Activated naive CD4-positive, alpha-beta T cell treated with anti-CD3 and anti-CD28 coated beads, Interleukin-2, amount 10 ng/mL, durations not matched to agents 7 days and 5 days (primary cell): ENCODE results near the gene CDT1.

Experiments used
- CTCF ChIA-PET: fragments of 350-600 bp; sonication (Branson Sonifier 250); formaldehyde crosslinking; loops from one replicate; lab custom pipeline; 2021; ENCODE audit warnings: antibody characterized with exemption; lab: Charles Lee
- DNase-seq: peaks from one replicate; pipeline ENCODE4 v3.0.0-alpha.2; 2020
- H3K27ac Mint-ChIP-seq: one replicate; pipeline ENCODE4 v1.8.0; 2021; ENCODE audit warnings: mild to moderate bottlenecking, moderate library complexity, mixed read lengths
- H3K27me3 Mint-ChIP-seq: one replicate; pipeline ENCODE4 v1.8.0; 2021; ENCODE audit warnings: mild to moderate bottlenecking, mixed read lengths
- H3K36me3 Mint-ChIP-seq: one replicate; pipeline ENCODE4 v1.8.0; 2021; ENCODE audit warnings: mixed read lengths
- H3K4me1 Mint-ChIP-seq: one replicate; pipeline ENCODE4 v1.8.0; 2021; ENCODE audit warnings: mixed read lengths
- H3K4me3 Mint-ChIP-seq: one replicate; pipeline ENCODE4 v1.8.0; 2021; ENCODE audit warnings: mild to moderate bottlenecking, moderate library complexity, mixed read lengths
- H3K9me3 Mint-ChIP-seq: one replicate; pipeline ENCODE4 v1.8.0; 2021; ENCODE audit warnings: mixed read lengths

Gene CDT1

DNA sequence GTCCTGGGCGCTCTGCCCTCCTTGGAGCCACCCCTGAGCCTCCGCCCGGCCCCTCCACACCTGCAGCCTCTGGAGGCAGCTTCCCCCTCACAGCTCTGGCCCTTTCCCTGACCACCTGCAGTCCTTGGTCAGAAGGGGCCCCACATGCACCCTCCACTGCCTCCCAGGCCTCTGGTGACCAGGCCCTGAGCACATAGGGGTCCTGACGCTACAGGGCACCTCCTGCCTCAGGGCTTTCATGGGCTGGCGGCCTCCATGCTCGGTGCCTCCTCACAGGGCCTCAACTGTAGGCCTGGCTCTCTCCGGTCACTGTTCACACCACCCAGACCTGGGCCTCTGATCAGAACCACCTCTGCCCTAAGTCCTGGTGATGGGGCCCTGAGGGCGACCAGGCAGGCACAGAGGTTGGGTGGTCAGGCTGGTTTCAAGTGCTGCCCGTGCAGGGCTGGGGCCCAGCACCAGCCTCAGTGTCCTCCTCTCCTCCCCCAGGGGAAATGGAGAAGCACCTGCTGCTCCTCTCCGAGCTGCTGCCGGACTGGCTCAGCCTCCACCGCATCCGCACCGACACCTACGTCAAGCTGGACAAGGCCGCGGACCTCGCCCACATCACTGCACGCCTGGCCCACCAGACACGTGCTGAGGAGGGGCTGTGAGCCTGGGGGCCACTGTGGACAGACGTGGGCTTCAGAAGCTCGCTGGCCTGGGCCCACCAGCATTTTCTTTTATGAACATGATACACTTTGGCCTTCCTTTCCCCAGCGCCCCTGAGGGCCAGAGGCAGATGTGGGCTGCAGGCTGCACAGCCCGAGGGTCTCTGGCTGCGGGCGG is 4.3 kb downstream of the CDT1 start:
- H3K27me3 Mint-ChIP-seq: no peaks in the 10 kb centered on the region
- CTCF ChIA-PET: no interaction called here
- no peaks in the 10 kb centered on the region for H3K9me3 Mint-ChIP-seq
- peak overlapping the region; percentile 33 for H3K4me3 Mint-ChIP-seq
- H3K27ac Mint-ChIP-seq: no peak overlapping the region
- H3K36me3 Mint-ChIP-seq: peaks cover 21% of the 10 kb centered on the region
- no peak for DNase-seq
- H3K4me1 Mint-ChIP-seq: peaks cover 32% of the 10 kb centered on the region

DNA sequence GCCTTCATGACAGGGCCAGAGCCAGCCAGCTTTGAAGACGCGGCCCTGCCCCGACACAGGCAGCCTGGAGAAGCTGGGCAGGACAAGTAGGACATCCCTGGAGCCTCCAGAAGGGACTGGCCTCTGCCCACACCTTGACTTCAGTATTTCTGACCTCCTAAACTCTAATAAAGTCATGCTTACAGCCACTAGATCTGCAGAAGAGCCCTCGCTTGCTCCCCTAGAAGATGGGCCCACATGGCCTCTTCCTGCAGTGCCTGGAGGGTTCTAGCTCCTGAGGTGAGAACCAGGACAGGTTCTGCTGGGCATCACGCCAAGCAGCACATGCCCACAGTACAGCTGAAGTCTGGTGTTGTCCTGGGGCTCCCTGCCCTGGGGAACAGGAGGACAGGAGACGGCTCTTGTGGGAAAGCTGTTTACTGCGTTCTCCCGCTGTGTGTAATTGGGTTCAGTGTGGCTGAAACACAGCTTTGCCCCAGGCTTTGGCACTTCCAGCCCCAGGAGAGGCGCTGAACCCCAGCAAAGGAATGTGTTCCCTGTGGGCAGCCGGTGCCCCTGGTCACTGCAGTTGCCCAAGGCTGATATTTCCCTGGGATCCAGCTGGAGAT is 5.6 kb downstream of the CDT1 start:
- H3K36me3 Mint-ChIP-seq: peaks cover 21% of the 10 kb centered on the region
- peaks cover 36% of the 10 kb centered on the region for H3K4me1 Mint-ChIP-seq
- peak overlapping the region; percentile 60 for H3K27ac Mint-ChIP-seq
- CTCF ChIA-PET: interaction anchor here (0.9 to 2.3 kb wide), 2 partner anchors 27 to 72 kb away, joined by 3 to 12 read pairs; no protein-coding TSS in a partner anchor
- peak overlapping the region; percentile 15 for H3K4me3 Mint-ChIP-seq
- no peak for DNase-seq
- H3K27me3 Mint-ChIP-seq: no peaks in the 10 kb centered on the region
- H3K9me3 Mint-ChIP-seq: no peaks in the 10 kb centered on the region

DNA sequence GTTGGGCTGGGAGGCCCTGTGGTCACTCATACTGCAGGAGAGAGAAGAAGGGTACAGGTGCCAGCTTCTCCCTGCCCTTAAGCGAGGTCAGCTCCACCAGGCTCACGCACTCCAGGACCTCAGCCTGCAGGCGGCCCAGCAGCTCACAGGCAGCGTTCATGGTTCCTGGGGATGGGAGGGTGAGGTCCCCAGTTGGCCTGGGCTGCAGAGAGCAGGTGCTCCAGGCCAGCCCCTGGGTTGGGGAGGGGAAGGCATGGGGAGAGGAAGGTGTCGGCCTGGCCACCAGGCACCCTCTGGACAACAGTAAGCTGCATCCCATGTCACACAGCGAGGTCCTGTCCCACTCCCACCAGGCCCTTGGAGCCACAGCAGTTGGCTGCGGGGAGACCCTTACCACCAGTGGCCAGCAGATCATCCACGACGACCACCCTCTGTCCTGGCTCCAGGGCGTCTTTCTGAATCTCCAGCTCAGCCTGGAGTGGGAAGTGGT is 6.1 kb downstream of the CDT1 start:
- peaks cover 31% of the 10 kb centered on the region for H3K4me1 Mint-ChIP-seq
- no peaks in the 10 kb centered on the region for H3K27me3 Mint-ChIP-seq
- peak overlapping the region; percentile 90 for H3K4me3 Mint-ChIP-seq
- H3K9me3 Mint-ChIP-seq: no peaks in the 10 kb centered on the region
- DNase-seq: no peak
- CTCF ChIA-PET: interaction anchor here (0.9 to 2.3 kb wide), 5 partner anchors 28 to 73 kb away, joined by 3 to 12 read pairs (median 5); no protein-coding TSS in a partner anchor
- H3K27ac Mint-ChIP-seq: peak overlapping the region; percentile 99
- H3K36me3 Mint-ChIP-seq: peaks cover 18% of the 10 kb centered on the region

DNA sequence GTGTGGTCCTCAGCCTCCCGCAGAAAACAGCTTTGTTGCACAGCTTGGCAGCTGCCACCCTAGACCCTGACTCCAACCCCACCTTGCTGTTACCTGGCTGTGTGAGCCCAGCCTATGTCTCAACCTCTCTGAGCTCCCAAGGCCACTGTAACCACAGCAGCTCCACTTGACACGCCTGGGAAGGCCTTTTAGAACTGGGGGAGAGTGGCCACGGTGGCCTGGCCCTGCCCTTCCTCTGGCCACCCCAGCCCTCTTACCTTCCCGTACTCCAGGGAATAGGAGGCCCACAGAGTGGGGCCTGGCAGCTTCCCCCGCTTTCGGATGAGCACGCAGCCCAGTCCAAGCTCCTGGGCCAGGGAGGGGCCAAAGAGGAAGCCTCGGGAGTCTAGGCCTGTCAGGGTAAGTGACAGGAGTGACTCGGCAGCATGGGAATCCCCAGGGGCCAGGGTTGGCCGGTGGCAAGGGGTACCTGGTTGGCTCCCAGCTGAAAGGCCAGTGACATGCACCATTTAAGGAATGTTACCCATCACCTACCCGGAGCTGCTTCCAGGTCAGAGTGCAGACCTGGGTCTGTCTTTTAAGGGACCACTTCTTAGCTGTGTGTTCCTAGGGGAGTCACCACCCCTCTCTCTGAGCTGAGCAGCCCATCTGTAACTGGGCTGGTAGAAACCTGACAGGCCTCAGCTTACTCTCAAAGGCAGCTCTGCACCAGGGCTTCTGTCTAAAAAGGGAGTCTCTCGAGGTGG is 6.8 kb downstream of the CDT1 start:
- no peaks in the 10 kb centered on the region for H3K9me3 Mint-ChIP-seq
- H3K27me3 Mint-ChIP-seq: no peaks in the 10 kb centered on the region
- H3K4me1 Mint-ChIP-seq: peaks cover 29% of the 10 kb centered on the region
- peak overlapping the region; percentile 90 for H3K4me3 Mint-ChIP-seq
- H3K36me3 Mint-ChIP-seq: peaks cover 18% of the 10 kb centered on the region
- no peak for DNase-seq
- H3K27ac Mint-ChIP-seq: peak overlapping the region; percentile 99
- CTCF ChIA-PET: interaction anchor here (1.0 to 2.3 kb wide), 5 partner anchors 28 to 406 kb away, joined by 4 to 12 read pairs (median 5); no protein-coding TSS in a partner anchor

- CTCF ChIA-PET: interaction anchor here (1.0 to 2.3 kb wide), 5 partner anchors 29 to 405 kb away, joined by 4 to 12 read pairs (median 5); no protein-coding TSS in a partner anchor
- peak; percentile 79 for DNase-seq
- no peaks in the 10 kb centered on the region for H3K27me3 Mint-ChIP-seq
- no peaks in the 10 kb centered on the region for H3K9me3 Mint-ChIP-seq
- peaks cover 29% of the 10 kb centered on the region for H3K4me1 Mint-ChIP-seq
- peak overlapping the region; percentile 90 for H3K4me3 Mint-ChIP-seq
- peaks cover 17% of the 10 kb centered on the region for H3K36me3 Mint-ChIP-seq
- peak overlapping the region; percentile 99 for H3K27ac Mint-ChIP-seq
Measured at GRCh38 chr16:88810912-88811768, 7.6 kb downstream of the CDT1 start.

GRCh38 chr16:88811769-88812512 is 8.4 kb downstream of the CDT1 start, which contains the start of gene APRT:
Gene APRT (minus strand): TSS chr16:88811928. CDS start chr16:88811899, 29 bp downstream.
- Mint-ChIP-seq H3K27ac (peak within 1 kb of the TSS; percentile 99), H3K4me1 (peaks cover 29% of the 10 kb centered on the region), H3K4me3 (peak within 1 kb of the TSS; percentile 90), H3K27me3 (no peaks in the 10 kb centered on the region), H3K9me3 (no peaks in the 10 kb centered on the region), H3K36me3 (peaks cover 15% of the 10 kb centered on the region)
- DNase-seq: peak; percentile 97
- CTCF ChIA-PET: interaction anchor here (0.7 to 2.3 kb wide), 4 partner anchors 30 to 355 kb away, joined by 3 to 12 read pairs (median 6); partner anchors contain the start of genes GALNS and TRAPPC2L

DNA sequence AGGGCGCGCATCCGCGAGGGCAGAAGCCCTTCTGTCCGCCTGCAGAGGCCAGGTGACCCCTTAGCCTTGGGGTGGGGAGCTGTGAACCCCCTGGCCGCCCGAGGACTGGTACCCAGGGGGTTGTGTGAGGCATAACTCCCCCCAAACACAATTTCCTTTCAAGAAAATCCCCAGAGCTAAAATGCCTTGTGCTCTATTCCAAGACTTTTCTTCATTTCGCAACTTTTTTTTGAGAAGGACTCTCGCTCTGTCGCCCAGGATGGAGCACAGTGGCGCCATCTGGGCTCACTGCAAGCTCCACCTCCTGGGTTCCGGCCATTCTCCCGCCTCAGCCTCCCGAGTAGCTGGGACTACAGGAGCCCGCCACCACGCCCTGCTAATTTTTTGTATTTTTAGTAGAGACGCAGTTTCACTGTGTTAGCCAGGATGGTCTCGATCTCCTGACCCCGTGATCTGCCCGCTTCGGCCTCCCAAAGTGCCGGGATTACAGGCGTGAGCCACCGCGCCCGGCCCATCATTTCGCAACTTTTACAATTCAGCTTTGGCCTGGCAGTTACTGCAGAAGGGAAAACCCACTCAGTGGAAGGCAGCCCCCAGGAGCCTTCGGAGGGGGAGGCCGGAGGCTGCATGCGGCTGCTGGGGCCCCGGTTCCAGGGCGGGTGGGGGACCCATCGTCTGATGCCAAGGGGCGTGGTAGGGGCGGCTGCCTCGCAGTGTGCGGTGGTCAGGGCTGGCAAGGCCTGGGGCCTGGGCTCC is 9.1 kb downstream of the CDT1 start:
- Mint-ChIP-seq H3K4me3 (peak overlapping the region; percentile 78), H3K27me3 (no peaks in the 10 kb centered on the region), H3K9me3 (no peaks in the 10 kb centered on the region), H3K27ac (peak overlapping the region; percentile 93), H3K4me1 (peaks cover 26% of the 10 kb centered on the region), H3K36me3 (peaks cover 10% of the 10 kb centered on the region)
- CTCF ChIA-PET: interaction anchor here (0.7 to 1.7 kb wide), 4 partner anchors 43 to 355 kb away, joined by 3 to 8 read pairs (median 4); partner anchors contain the start of genes GALNS and TRAPPC2L
- peak; percentile 48 for DNase-seq

GRCh38 chr16:88813269-88814143 is 9.9 kb downstream of the CDT1 start:
- Mint-ChIP-seq H3K27me3 (no peaks in the 10 kb centered on the region), H3K4me3 (peak overlapping the region; percentile 78), H3K36me3 (peaks cover 3% of the 10 kb centered on the region), H3K4me1 (peaks cover 24% of the 10 kb centered on the region), H3K27ac (peak overlapping the region; percentile 93), H3K9me3 (no peaks in the 10 kb centered on the region)
- no peak for DNase-seq
- CTCF ChIA-PET: interaction anchor here (0.9 to 3.0 kb wide), 4 partner anchors 44 to 354 kb away, joined by 3 to 14 read pairs (median 6); partner anchors contain the start of genes GALNS and TRAPPC2L

DNA sequence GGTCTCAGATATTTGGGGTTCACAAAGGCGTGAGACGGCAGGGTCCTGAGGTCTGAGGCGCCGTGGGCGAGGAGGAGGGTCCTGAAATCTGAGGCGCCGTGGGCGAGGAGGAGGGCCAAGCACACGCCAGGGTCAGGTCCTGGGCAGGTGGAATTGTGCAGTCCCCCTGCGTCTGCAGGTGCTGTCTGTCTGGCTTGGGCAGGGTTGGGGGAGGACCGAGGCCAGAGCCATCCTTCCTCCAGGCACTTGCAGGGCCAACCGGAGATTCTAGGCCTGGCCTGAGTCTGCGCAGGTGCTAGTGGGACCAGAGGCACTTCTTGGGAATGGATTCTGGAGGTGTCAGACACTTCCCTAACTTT is 10.5 kb downstream of the CDT1 start:
- CTCF ChIA-PET: interaction anchor here (1.4 to 3.0 kb wide), 3 partner anchors 43 to 77 kb away, joined by 3 to 14 read pairs (median 4); partner anchors contain the start of genes GALNS and TRAPPC2L
- no peak overlapping the region for H3K4me3 Mint-ChIP-seq

DNA sequence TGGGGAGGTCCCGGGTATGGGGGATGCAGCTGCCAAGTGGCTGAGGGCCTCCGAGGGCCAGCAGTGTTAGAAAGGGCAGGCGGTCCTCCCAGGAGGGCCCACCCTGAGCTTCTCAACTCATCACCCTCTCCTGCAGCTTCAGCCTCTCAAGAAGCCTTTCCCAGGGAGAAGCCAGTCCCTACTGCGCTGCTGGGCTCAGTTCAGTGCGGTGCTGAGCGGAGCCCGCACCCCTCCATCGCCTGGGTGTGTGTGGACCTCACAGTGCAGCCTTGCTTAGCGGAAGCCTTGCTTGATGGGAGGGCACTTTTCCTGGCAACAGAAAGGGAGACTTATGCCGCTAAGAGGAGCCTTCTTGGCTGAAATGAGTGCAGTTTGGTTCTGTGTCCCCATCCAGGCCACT is 11.6 kb downstream of the CDT1 start:
- H3K9me3 Mint-ChIP-seq: no peaks in the 10 kb centered on the region
- no peaks in the 10 kb centered on the region for H3K36me3 Mint-ChIP-seq
- no peaks in the 10 kb centered on the region for H3K27me3 Mint-ChIP-seq
- no peak overlapping the region for H3K27ac Mint-ChIP-seq
- H3K4me3 Mint-ChIP-seq: no peak overlapping the region
- peaks cover 15% of the 10 kb centered on the region for H3K4me1 Mint-ChIP-seq
- CTCF ChIA-PET: interaction anchor here (0.9 to 3.0 kb wide), 3 partner anchors 42 to 403 kb away, joined by 3 to 14 read pairs (median 3); partner anchors contain the start of genes GALNS, TRAPPC2L and ZNF778
- DNase-seq: no peak

More for the DNA sequence above, 10.5 kb downstream of the CDT1 start:
- DNase-seq: no peak
- Mint-ChIP-seq H3K36me3 (peaks cover under 1% of the 10 kb centered on the region), H3K27me3 (no peaks in the 10 kb centered on the region), H3K9me3 (no peaks in the 10 kb centered on the region), H3K27ac (no peak overlapping the region), H3K4me1 (peaks cover 22% of the 10 kb centered on the region)
